Measurements from ENCODE around the gene MEP1A. TPM values are rescaled to one million over a fixed set of nuclear protein-coding genes. Genes with fewer than 3 reads are reported as not detected.

The MEP1A gene
- total and polyA plus RNA-seq, 2 of the 13 experiments (the other 11 are each of a cell fraction or from before 2014, with no cell fraction given) = 0.24 to 0.83 TPM

DNA sequence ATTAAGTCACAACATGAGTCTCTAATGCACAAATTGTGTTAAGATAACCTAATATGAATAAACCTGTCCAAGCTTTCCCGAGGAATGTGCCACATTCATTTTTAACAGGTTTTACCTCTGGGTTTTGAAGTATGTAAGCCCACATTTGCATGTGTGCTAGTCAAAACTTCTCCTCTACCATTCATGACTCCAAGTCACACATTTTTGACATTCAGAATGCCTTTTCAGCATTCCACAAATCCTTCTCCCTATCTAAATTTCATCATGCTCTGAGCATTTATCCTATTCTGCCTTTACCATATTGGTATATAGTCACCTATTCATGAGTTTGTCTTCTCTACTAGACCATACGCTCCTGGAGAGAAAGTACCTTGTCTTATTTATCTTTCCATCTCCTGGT, 72.0 kb downstream of the MEP1A start:
- Histone ChIP-seq H3K4me1 (ENCODE audit: insufficient read depth, low read length) (no peaks in the 10 kb centered on the region), H3K9ac (ENCODE audit: insufficient read depth, low read depth, low read length) (no peak overlapping the region), H3K27me3 (ENCODE audit: control insufficient read depth in 1 of 2, insufficient read depth in 2 of 2, low read length in 2 of 2) (peaks cover 0 to 12% of the 10 kb centered on the region in 2 experiments; a peak in 2 of 5 replicates), H3K27ac (ENCODE audit: extremely low read length, insufficient read depth, low read length) (no peak overlapping the region), H3K79me2 (ENCODE audit: insufficient read depth, low read length) (no peaks in the 10 kb centered on the region), H3K9me3 (ENCODE audit: low read length) (no peaks in the 10 kb centered on the region), H4K20me1 (ENCODE audit: insufficient read depth, low read length) (no peaks in the 10 kb centered on the region), H3K4me2 (ENCODE audit: low read depth, low read length) (no peak overlapping the region), H3K4me3 (replicated peaks in 1 of 3; ENCODE audit: insufficient read depth in 1 of 3, low read depth in 2 of 3, low read length in 3 of 3) (no peak overlapping the region), H2AFZ (ENCODE audit: low read length) (no peak overlapping the region), H3K36me3 (replicated peaks in 1 of 2; ENCODE audit: control insufficient read depth in 1 of 2, insufficient read depth in 2 of 2, low read length in 2 of 2) (no peaks in the 10 kb centered on the region)
- DNase-seq (ENCODE audit: low spot score) (no peak), ATAC-seq (no peak), FAIRE-seq (no peak)
- BruUV-seq (replicated peaks) = no TSS peak
- ChIA-PET POLR2A (no interaction called here), CTCF (ENCODE audit: low intra/inter-chr PET ratio, low total read pairs) (no interaction called here)
- TF ChIP-seq CHD4 (IDR thresholded peaks at IDR 0.05; ENCODE audit: borderline replicate concordance, low read length) (no peak), ZNF101 (CRISPR knock-in tag; IDR thresholded peaks at IDR 0.05; ENCODE audit: borderline replicate concordance, low read depth) (no peak), SRY (CRISPR knock-in tag; IDR thresholded peaks at IDR 0.05) (no peak), MIXL1 (CRISPR knock-in tag; IDR thresholded peaks at IDR 0.05) (no peak), ZNF761 (CRISPR knock-in tag; conservative IDR thresholded peaks at IDR 0.05) (no peak), NCOA2 (CRISPR knock-in tag; IDR thresholded peaks at IDR 0.05) (no peak), SMC3 (IDR thresholded peaks at IDR 0.05; ENCODE audit: low read length) (no peak), SYNCRIP (IDR thresholded peaks at IDR 0.05; ENCODE audit: insufficient read depth, low read depth, low read length) (no peak), ZNF441 (CRISPR knock-in tag; IDR thresholded peaks at IDR 0.05; ENCODE audit: borderline replicate concordance) (no peak), POLR2G (IDR thresholded peaks at IDR 0.05; ENCODE audit: low read depth, low read length) (no peak), RAD21 (CRISPR knock-in tag; IDR thresholded peaks at IDR 0.05) (no peak), SKI (IDR thresholded peaks at IDR 0.05; ENCODE audit: partially characterized antibody) (no peak)
- TF ChIP-seq, protein P1, sequence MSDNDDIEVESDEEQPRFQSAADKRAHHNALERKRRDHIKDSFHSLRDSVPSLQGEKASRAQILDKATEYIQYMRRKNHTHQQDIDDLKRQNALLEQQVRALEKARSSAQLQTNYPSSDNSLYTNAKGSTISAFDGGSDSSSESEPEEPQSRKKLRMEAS (IDR thresholded peaks at IDR 0.05) = no peak
- TF ChIP-seq, protein P2, sequence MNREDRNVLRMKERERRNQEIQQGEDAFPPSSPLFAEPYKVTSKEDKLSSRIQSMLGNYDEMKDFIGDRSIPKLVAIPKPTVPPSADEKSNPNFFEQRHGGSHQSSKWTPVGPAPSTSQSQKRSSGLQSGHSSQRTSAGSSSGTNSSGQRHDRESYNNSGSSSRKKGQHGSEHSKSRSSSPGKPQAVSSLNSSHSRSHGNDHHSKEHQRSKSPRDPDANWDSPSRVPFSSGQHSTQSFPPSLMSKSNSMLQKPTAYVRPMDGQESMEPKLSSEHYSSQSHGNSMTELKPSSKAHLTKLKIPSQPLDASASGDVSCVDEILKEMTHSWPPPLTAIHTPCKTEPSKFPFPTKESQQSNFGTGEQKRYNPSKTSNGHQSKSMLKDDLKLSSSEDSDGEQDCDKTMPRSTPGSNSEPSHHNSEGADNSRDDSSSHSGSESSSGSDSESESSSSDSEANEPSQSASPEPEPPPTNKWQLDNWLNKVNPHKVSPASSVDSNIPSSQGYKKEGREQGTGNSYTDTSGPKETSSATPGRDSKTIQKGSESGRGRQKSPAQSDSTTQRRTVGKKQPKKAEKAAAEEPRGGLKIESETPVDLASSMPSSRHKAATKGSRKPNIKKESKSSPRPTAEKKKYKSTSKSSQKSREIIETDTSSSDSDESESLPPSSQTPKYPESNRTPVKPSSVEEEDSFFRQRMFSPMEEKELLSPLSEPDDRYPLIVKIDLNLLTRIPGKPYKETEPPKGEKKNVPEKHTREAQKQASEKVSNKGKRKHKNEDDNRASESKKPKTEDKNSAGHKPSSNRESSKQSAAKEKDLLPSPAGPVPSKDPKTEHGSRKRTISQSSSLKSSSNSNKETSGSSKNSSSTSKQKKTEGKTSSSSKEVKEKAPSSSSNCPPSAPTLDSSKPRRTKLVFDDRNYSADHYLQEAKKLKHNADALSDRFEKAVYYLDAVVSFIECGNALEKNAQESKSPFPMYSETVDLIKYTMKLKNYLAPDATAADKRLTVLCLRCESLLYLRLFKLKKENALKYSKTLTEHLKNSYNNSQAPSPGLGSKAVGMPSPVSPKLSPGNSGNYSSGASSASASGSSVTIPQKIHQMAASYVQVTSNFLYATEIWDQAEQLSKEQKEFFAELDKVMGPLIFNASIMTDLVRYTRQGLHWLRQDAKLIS (CRISPR knock-in tag; IDR thresholded peaks at IDR 0.05) = no peak
- TF ChIP-seq, protein P3, sequence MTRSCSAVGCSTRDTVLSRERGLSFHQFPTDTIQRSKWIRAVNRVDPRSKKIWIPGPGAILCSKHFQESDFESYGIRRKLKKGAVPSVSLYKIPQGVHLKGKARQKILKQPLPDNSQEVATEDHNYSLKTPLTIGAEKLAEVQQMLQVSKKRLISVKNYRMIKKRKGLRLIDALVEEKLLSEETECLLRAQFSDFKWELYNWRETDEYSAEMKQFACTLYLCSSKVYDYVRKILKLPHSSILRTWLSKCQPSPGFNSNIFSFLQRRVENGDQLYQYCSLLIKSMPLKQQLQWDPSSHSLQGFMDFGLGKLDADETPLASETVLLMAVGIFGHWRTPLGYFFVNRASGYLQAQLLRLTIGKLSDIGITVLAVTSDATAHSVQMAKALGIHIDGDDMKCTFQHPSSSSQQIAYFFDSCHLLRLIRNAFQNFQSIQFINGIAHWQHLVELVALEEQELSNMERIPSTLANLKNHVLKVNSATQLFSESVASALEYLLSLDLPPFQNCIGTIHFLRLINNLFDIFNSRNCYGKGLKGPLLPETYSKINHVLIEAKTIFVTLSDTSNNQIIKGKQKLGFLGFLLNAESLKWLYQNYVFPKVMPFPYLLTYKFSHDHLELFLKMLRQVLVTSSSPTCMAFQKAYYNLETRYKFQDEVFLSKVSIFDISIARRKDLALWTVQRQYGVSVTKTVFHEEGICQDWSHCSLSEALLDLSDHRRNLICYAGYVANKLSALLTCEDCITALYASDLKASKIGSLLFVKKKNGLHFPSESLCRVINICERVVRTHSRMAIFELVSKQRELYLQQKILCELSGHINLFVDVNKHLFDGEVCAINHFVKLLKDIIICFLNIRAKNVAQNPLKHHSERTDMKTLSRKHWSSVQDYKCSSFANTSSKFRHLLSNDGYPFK (CRISPR knock-in tag; IDR thresholded peaks at IDR 0.05; ENCODE audit: borderline replicate concordance) = no peak
- TF ChIP-seq, protein P4, sequence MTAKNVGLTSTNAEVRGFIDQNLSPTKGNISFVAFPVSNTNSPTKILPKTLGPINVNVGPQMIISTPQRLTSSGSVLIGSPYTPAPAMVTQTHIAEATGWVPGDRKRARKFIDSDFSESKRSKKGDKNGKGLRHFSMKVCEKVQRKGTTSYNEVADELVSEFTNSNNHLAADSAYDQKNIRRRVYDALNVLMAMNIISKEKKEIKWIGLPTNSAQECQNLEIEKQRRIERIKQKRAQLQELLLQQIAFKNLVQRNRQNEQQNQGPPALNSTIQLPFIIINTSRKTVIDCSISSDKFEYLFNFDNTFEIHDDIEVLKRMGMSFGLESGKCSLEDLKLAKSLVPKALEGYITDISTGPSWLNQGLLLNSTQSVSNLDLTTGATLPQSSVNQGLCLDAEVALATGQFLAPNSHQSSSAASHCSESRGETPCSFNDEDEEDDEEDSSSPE (CRISPR knock-in tag; IDR thresholded peaks at IDR 0.05) = no peak
- TF ChIP-seq, protein P5, sequence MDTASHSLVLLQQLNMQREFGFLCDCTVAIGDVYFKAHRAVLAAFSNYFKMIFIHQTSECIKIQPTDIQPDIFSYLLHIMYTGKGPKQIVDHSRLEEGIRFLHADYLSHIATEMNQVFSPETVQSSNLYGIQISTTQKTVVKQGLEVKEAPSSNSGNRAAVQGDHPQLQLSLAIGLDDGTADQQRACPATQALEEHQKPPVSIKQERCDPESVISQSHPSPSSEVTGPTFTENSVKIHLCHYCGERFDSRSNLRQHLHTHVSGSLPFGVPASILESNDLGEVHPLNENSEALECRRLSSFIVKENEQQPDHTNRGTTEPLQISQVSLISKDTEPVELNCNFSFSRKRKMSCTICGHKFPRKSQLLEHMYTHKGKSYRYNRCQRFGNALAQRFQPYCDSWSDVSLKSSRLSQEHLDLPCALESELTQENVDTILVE (CRISPR knock-in tag; IDR thresholded peaks at IDR 0.05) = no peak
- intact Hi-C loops (cut with micrococcal nuclease; ENCODE audit: unreplicated experiment) (no loop called here), in situ Hi-C loops (cut with HindIII; ENCODE audit: extremely low pct_ligation_motif_present, low pct_unique_long_range_greater_than_20kb) (loop anchor here (25.0 kb wide), 2 partner anchors 122 to 447 kb away; partner anchors contain the start of gene TNFRSF21)
- WGBS (ENCODE audit: low lambda C conversion rate) = 1% methylated on average over 2 of the region's 2 CpGs

All from HepG2 (cell line).